GM19397 (cell line): Measurements from ENCODE around the gene PDZD4.

ENCODE experiments used
- ATAC-seq: cut with Tn5 transposase; IDR thresholded peaks from one replicate; pipeline ENCODE4 v1.9.1; 2021; ENCODE audit warnings: mild to moderate bottlenecking, moderate library complexity; ENCODE audit not compliant: unreplicated experiment

The PDZD4 gene

GRCh38 chrX:153829799-153830639 is at the start of gene PDZD4:
TSS of gene PDZD4 (minus strand) at chrX:153830544. CDS start at chrX:153830298, 246 bp downstream.
- ATAC-seq: no peak

- no peak for ATAC-seq
These were observed 49.5 kb upstream of the PDZD4 start for GRCh38 chrX:153879741-153880439.

- no peak for ATAC-seq
These were observed 48.8 kb upstream of the PDZD4 start for GRCh38 chrX:153878969-153879653.

GRCh38 chrX:153878345-153878744 is 48.0 kb upstream of the PDZD4 start:
- no peak for ATAC-seq

GRCh38 chrX:153877571-153878261 is 47.4 kb upstream of the PDZD4 start:
- ATAC-seq: no peak

- no peak for ATAC-seq
These were observed 45.8 kb upstream of the PDZD4 start for GRCh38 chrX:153876112-153876491.

GRCh38 chrX:153875391-153876111 is 45.2 kb upstream of the PDZD4 start:
- no peak for ATAC-seq

GRCh38 chrX:153874366-153875125 is 44.2 kb upstream of the PDZD4 start:
- no peak for ATAC-seq

GRCh38 chrX:153874085-153874365 is 43.7 kb upstream of the PDZD4 start:
- ATAC-seq: no peak

- ATAC-seq: no peak
These were observed 43.1 kb upstream of the PDZD4 start for GRCh38 chrX:153873282-153874084.

GRCh38 chrX:153871946-153872878 is 41.9 kb upstream of the PDZD4 start:
- no peak for ATAC-seq

GRCh38 chrX:153871451-153871850 is 41.1 kb upstream of the PDZD4 start:
- ATAC-seq: no peak

GRCh38 chrX:153870791-153871360 is 40.5 kb upstream of the PDZD4 start:
- ATAC-seq: no peak

GRCh38 chrX:153870288-153870690 is 39.9 kb upstream of the PDZD4 start:
- ATAC-seq: no peak

GRCh38 chrX:153869473-153870287 is 39.3 kb upstream of the PDZD4 start:
- ATAC-seq: no peak

GRCh38 chrX:153868576-153869472 is 38.5 kb upstream of the PDZD4 start:
- ATAC-seq: no peak
